Measurements from ENCODE around the gene PCMT1.
"Not testable (repeated sequence)": the region's sequence is repeated elsewhere in the genome, so short reads cannot be mapped to it uniquely, and the experiment has no call there.

The PCMT1 gene

DNA sequence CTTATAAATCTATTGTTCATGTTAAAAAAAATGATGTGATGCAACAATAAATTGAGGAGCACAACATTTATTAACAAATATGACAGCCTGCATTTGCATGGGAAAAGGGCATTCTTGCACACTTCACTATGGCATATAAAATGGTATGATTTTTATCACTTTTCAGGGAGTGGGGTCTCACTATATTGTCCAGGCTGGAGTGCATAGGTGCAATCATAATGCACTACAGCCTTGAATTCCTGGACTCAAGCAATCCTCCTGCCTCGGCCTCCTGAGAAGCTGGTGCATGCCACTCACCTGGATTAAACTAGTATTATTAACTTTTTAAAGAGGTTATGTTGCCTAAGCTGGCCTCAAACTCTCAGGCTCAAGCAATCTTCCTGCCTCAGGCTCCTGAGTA lies 14.6 kb upstream of the PCMT1 start:
- H3K36me3 ChIP-seq = peaks cover 79% of the 10 kb centered on the region
- no peaks in the 10 kb centered on the region for H3K9me3 ChIP-seq (ENCODE audit: severe bottlenecking)
- TF ChIP-seq, protein P1, sequence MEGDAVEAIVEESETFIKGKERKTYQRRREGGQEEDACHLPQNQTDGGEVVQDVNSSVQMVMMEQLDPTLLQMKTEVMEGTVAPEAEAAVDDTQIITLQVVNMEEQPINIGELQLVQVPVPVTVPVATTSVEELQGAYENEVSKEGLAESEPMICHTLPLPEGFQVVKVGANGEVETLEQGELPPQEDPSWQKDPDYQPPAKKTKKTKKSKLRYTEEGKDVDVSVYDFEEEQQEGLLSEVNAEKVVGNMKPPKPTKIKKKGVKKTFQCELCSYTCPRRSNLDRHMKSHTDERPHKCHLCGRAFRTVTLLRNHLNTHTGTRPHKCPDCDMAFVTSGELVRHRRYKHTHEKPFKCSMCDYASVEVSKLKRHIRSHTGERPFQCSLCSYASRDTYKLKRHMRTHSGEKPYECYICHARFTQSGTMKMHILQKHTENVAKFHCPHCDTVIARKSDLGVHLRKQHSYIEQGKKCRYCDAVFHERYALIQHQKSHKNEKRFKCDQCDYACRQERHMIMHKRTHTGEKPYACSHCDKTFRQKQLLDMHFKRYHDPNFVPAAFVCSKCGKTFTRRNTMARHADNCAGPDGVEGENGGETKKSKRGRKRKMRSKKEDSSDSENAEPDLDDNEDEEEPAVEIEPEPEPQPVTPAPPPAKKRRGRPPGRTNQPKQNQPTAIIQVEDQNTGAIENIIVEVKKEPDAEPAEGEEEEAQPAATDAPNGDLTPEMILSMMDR (IDR thresholded peaks at IDR 0.05; ENCODE audit: low read depth, low read length) = no peak
- H3K4me3 ChIP-seq (ENCODE audit: low read depth, low read length) = no peak overlapping the region
- H3K27me3 ChIP-seq (ENCODE audit: insufficient read depth, low read depth, severe bottlenecking) = no peaks in the 10 kb centered on the region
- DNase-seq = no peak
- H3K27ac ChIP-seq = no peak overlapping the region

DNA sequence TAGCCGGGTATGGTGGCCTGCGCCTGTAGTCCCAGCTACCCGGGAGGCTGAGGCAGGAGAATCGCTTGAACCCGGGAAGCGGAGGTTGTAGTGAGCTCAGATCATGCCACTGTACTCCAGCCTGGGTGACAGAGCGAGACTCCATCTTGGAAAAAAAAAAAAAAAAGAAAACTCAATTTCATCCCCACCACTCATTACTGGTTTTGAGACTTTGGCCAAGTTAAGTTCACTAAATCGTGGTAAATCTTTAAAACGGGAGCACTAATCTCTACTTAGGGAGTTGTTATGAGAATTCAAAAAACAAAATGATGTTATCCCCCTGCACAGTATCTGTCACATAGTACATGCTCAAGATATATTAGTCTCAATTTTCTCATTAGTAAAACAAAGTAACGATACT lies 4.3 kb upstream of the PCMT1 start:
- not testable (repeated sequence) for H3K9me3 ChIP-seq (ENCODE audit: severe bottlenecking); H3K27me3 ChIP-seq (ENCODE audit: insufficient read depth, low read depth, severe bottlenecking); DNase-seq; H3K27ac ChIP-seq
- H3K36me3 ChIP-seq = peaks cover 41% of the 10 kb centered on the region
- peak overlapping the region; percentile 82 for H3K4me3 ChIP-seq (ENCODE audit: low read depth, low read length)

DNA sequence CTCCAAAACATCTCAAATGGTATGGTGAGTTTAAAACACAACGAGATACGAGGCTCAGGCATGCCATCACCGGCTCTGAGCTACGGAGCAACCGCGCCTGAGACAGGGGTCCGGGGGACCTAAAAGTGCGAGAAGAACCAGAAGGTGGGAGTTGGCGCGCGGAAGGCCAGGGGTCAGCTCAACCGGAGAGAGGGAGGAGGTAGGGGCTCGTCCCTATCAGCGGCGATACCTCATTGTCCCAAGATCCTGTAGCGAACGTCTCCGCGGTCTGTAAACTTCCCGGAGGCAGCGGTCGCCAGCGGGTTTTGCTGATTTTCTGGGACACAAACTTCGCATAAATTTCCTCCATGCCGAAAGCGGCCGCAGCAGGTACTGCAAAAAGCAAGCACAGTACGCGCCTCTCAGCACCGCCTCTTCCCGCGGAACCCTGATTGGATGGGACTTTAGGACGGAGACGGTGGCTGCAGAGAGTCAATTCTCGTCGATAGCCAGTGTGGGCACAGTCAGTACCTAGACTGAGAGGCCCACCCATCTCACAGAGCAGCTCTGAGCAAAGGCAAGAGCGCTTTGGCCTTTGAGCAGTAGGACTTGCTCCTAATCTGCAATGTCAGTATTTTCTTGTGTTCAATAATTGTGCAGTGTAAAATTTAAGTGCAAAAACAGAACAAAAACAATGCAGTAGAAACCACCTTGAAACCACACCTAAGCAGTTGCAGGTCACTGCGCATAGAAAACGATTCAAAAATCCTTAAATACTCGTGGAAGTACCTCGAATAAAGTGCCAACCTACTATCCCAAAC lies 3.2 kb upstream of the PCMT1 start, which contains the start of gene NUP43:
Gene NUP43, minus strand, starts transcription at position 383 of the 800 bp plus-strand sequence. Its CDS starts 34 bp downstream, at position 349.
- peak; percentile 96 for DNase-seq
- Histone ChIP-seq H3K9me3 (ENCODE audit: severe bottlenecking) (no peaks in the 10 kb centered on the region), H3K27ac (peak within 1 kb of the TSS; percentile 72), H3K4me3 (ENCODE audit: low read depth, low read length) (peak within 1 kb of the TSS; percentile 82), H3K36me3 (peaks cover 30% of the 10 kb centered on the region), H3K27me3 (ENCODE audit: insufficient read depth, low read depth, severe bottlenecking) (no peaks in the 10 kb centered on the region)
- TF ChIP-seq, protein P1 (IDR thresholded peaks at IDR 0.05; ENCODE audit: low read depth, low read length) = peak; percentile 38; the same call in 1 of the 2 replicates

DNA sequence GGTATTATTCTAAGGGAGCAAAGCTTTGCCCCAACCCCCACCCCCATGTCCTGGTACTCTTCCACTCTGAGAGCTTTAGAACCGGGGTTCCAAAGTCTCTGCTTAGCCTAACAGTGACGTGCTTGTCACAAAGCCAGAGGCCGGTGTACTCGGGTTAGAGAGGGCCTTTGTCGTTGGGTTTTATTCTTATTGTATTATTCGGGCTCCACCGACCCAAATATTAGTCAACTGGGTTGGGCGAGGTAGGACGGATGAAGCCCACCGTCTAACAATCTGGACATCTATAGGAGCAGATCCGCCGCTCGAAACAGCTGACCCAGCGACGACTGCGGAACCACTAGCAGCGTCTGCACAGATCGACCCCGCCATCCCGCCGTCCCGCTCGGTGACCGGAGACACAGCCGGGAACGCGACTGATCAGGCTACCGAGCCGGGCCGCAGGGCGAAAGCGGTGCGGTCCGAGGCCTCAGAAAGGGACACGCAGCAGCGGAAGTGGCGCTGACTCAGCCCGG lies 403 bp upstream of the PCMT1 start:
- not testable (repeated sequence) for H3K36me3 ChIP-seq; DNase-seq; H3K9me3 ChIP-seq (ENCODE audit: severe bottlenecking); H3K27me3 ChIP-seq (ENCODE audit: insufficient read depth, low read depth, severe bottlenecking)
- H3K4me3 ChIP-seq (ENCODE audit: low read depth, low read length) = peak overlapping the region; percentile 93
- H3K27ac ChIP-seq = peak overlapping the region; percentile 87

DNA sequence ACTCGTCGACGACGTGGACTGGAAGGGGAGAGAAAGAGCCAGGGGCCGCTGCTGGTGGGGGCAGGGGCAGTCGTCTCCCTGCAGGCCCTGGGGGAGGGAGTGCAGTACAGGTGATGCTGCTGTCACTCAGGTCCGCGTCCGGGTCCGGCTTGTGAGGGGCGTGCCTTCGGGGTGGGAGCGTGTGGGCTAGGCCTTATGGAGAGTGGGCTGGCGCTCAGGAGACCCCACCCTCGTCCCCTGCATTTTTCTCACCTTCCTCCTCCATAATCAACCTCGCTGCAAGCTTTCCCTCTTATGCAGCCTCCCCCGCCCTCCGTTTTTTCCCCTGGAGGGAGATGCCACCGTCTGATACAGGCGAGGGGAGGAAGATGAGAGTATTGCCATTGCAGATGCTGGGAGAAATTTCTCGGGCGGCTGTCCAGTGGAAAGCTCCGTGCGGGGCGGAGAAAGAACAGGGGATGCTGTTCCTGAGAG lies 632 bp downstream of the PCMT1 start:
- H3K4me3 ChIP-seq (ENCODE audit: low read depth, low read length) = peak overlapping the region; percentile 93

DNA sequence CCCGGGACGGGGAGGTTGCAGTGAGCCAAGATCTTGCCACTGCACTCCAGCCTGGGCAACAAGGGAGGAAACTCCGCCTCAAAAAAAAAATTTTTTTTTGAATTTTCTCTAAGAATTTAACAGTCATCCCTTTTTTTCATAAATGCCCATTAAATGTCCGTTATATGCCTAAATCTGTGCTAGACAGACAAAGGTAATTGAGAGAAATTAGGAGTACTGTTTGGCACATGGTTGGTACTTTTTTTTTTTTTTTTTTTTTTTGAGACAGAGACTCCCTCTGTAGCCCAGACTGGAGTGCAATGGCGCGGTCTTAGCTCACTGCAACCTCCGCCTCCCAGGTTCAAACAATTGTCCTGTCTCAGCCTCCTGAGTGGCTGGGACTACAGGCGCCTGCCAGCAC lies 1.7 kb downstream of the PCMT1 start:
- Histone ChIP-seq H3K36me3 (peaks cover 3% of the 10 kb centered on the region; the same call in 1 of the 2 replicates), H3K9me3 (ENCODE audit: severe bottlenecking) (no peaks in the 10 kb centered on the region), H3K27me3 (ENCODE audit: insufficient read depth, low read depth, severe bottlenecking) (no peaks in the 10 kb centered on the region), H3K4me3 (ENCODE audit: low read depth, low read length) (no peak overlapping the region), H3K27ac (no peak overlapping the region)
- TF ChIP-seq, protein P1 (IDR thresholded peaks at IDR 0.05; ENCODE audit: low read depth, low read length) = no peak
- DNase-seq = no peak

More for the DNA sequence above, 632 bp downstream of the PCMT1 start:
- TF ChIP-seq, protein P1 (IDR thresholded peaks at IDR 0.05; ENCODE audit: low read depth, low read length) = no peak
- H3K9me3 ChIP-seq (ENCODE audit: severe bottlenecking) = no peaks in the 10 kb centered on the region
- peak overlapping the region; percentile 87 for H3K27ac ChIP-seq
- peaks cover 3% of the 10 kb centered on the region; the same call in 1 of the 2 replicates for H3K36me3 ChIP-seq
- peak; percentile 76 for DNase-seq
- no peaks in the 10 kb centered on the region for H3K27me3 ChIP-seq (ENCODE audit: insufficient read depth, low read depth, severe bottlenecking)

DNA sequence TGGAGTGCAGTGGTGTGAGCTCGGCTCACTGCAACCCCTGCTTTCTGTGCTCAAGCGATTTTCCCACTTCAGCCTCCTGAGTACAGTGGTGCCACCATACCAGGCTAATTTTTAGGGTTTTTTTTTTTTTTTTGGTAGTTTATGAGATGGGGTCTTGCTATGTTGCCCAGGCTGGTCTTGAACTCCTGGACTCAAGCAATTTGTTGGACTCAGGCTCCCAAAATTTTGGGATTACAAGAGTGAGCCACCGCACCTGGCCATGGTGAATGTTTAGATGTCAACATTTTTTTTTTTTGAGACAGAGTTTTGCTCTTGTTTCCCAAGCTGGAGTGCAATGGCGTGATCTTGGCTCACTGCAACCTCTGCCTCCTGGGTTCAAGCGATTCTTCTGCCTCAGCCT lies 2.4 kb downstream of the PCMT1 start:
- not testable (repeated sequence) for H3K9me3 ChIP-seq (ENCODE audit: severe bottlenecking); H3K4me3 ChIP-seq (ENCODE audit: low read depth, low read length); H3K36me3 ChIP-seq; H3K27me3 ChIP-seq (ENCODE audit: insufficient read depth, low read depth, severe bottlenecking); DNase-seq; H3K27ac ChIP-seq

All from WERI-Rb-1 (cell line).